ENCODE results near the gene SERPINB1. TPM values are rescaled to one million over a fixed set of nuclear protein-coding genes. Genes with fewer than 3 reads are reported as not detected.

Gene SERPINB1
- total RNA-seq, 2 experiments from 2014 or later: 1.2 to 3.5 TPM

DNA sequence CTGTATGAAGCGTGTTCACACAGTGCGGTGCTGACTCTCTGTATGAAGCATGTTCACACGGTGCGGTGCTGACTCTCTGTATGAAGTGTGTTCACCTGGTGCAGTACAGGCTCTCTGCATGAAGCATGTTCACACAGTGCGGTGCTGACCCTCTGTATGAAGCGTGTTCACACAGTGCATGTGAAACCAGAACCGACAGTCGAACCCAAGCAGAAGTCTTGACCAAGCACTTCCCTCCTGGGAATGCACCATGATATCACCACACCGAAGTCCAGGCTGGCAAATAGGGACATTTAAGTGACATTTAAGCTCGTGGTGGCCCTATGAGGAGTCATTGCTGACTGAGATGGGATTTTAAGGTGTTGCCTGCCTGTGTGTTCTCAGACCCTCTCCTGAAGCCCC is 11.3 kb upstream of the SERPINB1 start:
- H4K20me1 ChIP-seq (ENCODE audit: insufficient read depth, low read length): no peaks in the 10 kb centered on the region
- CTCF ChIA-PET (ENCODE audit: unreplicated experiment): no interaction called here
- peaks cover 66% of the 10 kb centered on the region for H3K79me2 ChIP-seq (ENCODE audit: insufficient read depth, low read depth, low read length)
- H3K9me2 ChIP-seq (ENCODE audit: insufficient read depth, low read length): no peaks in the 10 kb centered on the region
- H3K4me1 ChIP-seq (ENCODE audit: insufficient read depth, low read length, poor library complexity, severe bottlenecking): peaks cover 83% of the 10 kb centered on the region
- H3K27ac ChIP-seq (ENCODE audit: low read depth, low read length, poor library complexity, severe bottlenecking): peak overlapping the region; percentile 99
- no peak overlapping the region for H2AFZ ChIP-seq (ENCODE audit: low read length)
- no peak overlapping the region for H3K4me2 ChIP-seq (ENCODE audit: low read length)
- no peak overlapping the region for H3K4me3 ChIP-seq (ENCODE audit: low read depth, low read length, poor library complexity, severe bottlenecking)
- H3K36me3 ChIP-seq (ENCODE audit: insufficient read depth, low read length): peaks cover 23% of the 10 kb centered on the region
- POLR2A ChIA-PET: interaction anchor here (0.6 to 1.6 kb wide), 2 partner anchors 12 to 18 kb away, joined by 3 to 10 read pairs; no protein-coding TSS in a partner anchor
- no TSS peak for BruUV-seq (replicated peaks)
- no peaks in the 10 kb centered on the region for H3K9me3 ChIP-seq (ENCODE audit: low read length)
- DNase-seq (ENCODE audit: low spot score): no peak
- TF ChIP-seq, protein P1, sequence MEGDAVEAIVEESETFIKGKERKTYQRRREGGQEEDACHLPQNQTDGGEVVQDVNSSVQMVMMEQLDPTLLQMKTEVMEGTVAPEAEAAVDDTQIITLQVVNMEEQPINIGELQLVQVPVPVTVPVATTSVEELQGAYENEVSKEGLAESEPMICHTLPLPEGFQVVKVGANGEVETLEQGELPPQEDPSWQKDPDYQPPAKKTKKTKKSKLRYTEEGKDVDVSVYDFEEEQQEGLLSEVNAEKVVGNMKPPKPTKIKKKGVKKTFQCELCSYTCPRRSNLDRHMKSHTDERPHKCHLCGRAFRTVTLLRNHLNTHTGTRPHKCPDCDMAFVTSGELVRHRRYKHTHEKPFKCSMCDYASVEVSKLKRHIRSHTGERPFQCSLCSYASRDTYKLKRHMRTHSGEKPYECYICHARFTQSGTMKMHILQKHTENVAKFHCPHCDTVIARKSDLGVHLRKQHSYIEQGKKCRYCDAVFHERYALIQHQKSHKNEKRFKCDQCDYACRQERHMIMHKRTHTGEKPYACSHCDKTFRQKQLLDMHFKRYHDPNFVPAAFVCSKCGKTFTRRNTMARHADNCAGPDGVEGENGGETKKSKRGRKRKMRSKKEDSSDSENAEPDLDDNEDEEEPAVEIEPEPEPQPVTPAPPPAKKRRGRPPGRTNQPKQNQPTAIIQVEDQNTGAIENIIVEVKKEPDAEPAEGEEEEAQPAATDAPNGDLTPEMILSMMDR (conservative IDR thresholded peaks at IDR 0.05; ENCODE audit: low read length): no peak
- TF ChIP-seq EZH2phosphoT487 (IDR thresholded peaks at IDR 0.05; ENCODE audit: borderline replicate concordance, low read depth, low read length): no peak
- intact Hi-C loops (cut with micrococcal nuclease; ENCODE audit: unreplicated experiment): no loop called here

DNA sequence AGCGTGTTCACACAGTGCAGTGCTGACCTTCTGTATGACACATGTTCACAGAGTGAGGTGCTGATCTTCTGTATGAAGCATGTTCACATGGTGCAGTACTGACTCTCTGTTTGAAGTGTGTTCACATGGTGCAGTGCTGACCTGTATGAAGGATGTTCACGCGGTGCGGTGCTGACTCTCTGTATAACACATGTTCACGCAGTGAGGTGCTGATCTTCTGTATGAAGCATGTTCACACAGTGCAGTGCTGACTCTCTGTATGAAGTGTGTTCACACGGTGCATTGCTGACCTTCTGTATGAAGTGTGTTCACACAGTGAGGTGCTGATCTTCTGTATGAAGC is 10.8 kb upstream of the SERPINB1 start:
- H2AFZ ChIP-seq (ENCODE audit: low read length): no peak overlapping the region
- H3K9me2 ChIP-seq (ENCODE audit: insufficient read depth, low read length): no peaks in the 10 kb centered on the region
- BruUV-seq (replicated peaks): no TSS peak
- H3K9me3 ChIP-seq (ENCODE audit: low read length): no peaks in the 10 kb centered on the region
- H3K36me3 ChIP-seq (ENCODE audit: insufficient read depth, low read length): peaks cover 23% of the 10 kb centered on the region
- peaks cover 67% of the 10 kb centered on the region for H3K79me2 ChIP-seq (ENCODE audit: insufficient read depth, low read depth, low read length)
- peaks cover 83% of the 10 kb centered on the region for H3K4me1 ChIP-seq (ENCODE audit: insufficient read depth, low read length, poor library complexity, severe bottlenecking)
- H3K4me3 ChIP-seq (ENCODE audit: low read depth, low read length, poor library complexity, severe bottlenecking): no peak overlapping the region
- intact Hi-C loops (cut with micrococcal nuclease; ENCODE audit: unreplicated experiment): no loop called here
- no peak for DNase-seq (ENCODE audit: low spot score)
- H3K4me2 ChIP-seq (ENCODE audit: low read length): no peak overlapping the region; the same call in 1 of the 2 replicates
- POLR2A ChIA-PET: no interaction called here
- H3K27ac ChIP-seq (ENCODE audit: low read depth, low read length, poor library complexity, severe bottlenecking): no peak overlapping the region
- CTCF ChIA-PET (ENCODE audit: unreplicated experiment): no interaction called here
- H4K20me1 ChIP-seq (ENCODE audit: insufficient read depth, low read length): no peaks in the 10 kb centered on the region
- TF ChIP-seq, protein P1 (conservative IDR thresholded peaks at IDR 0.05; ENCODE audit: low read length): no peak
- no peak for TF ChIP-seq EZH2phosphoT487 (IDR thresholded peaks at IDR 0.05; ENCODE audit: borderline replicate concordance, low read depth, low read length)

DNA sequence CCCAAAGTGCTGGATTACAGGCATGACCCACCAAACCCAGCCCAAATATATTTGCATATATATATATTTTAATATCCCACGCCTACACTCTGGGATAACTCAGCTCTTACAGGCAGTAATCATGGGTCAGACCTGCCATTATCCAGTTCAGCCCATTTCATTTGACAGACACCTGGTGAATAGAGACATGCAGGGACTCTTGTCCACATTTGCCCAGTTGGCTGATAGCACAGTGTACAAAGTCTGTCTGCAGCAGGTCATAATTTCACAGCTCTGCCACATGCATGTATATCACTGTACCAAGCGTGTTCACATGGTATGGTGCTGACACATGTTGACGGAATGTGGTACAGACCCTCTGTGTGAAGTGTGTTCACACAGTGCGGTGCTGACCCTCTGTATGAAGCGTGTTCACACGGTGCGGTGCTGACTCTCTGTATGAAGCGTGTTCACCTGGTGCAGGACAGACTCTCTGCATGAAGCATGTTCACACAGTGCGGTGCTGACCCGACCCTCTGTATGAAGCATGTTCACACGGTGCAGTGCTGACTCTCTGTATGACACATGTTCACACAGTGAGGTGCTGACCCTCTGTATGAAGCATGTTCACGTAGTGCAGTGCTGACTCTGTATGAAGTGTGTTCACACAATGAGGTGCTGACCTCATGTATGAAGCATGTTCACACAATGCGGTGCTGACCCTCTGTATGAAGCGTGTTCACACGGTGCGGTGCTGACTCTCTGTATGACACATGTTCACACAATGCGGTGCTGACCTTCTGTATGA is 10.3 kb upstream of the SERPINB1 start:
- POLR2A ChIA-PET: interaction anchor here (0.5 to 6.3 kb wide), 6 partner anchors 16 to 85 kb away, joined by 3 to 88 read pairs (median 31); no protein-coding TSS in a partner anchor
- TF ChIP-seq, protein P1 (conservative IDR thresholded peaks at IDR 0.05; ENCODE audit: low read length): no peak
- no peak for TF ChIP-seq EZH2phosphoT487 (IDR thresholded peaks at IDR 0.05; ENCODE audit: borderline replicate concordance, low read depth, low read length)

More for the DNA sequence above, 10.3 kb upstream of the SERPINB1 start:
- intact Hi-C loops (cut with micrococcal nuclease; ENCODE audit: unreplicated experiment): no loop called here
- H3K9me3 ChIP-seq (ENCODE audit: low read length): no peaks in the 10 kb centered on the region
- peaks cover 83% of the 10 kb centered on the region for H3K4me1 ChIP-seq (ENCODE audit: insufficient read depth, low read length, poor library complexity, severe bottlenecking)
- H3K36me3 ChIP-seq (ENCODE audit: insufficient read depth, low read length): peaks cover 23% of the 10 kb centered on the region
- CTCF ChIA-PET (ENCODE audit: unreplicated experiment): interaction anchor here (0.6 kb wide), 1 partner anchor 49 kb away, joined by 3 read pairs; no protein-coding TSS in a partner anchor
- BruUV-seq (replicated peaks): no TSS peak
- peaks cover 63% of the 10 kb centered on the region for H3K79me2 ChIP-seq (ENCODE audit: insufficient read depth, low read depth, low read length)
- no peak overlapping the region for H2AFZ ChIP-seq (ENCODE audit: low read length)
- peak overlapping the region; percentile 96 for H3K27ac ChIP-seq (ENCODE audit: low read depth, low read length, poor library complexity, severe bottlenecking)
- H3K4me2 ChIP-seq (ENCODE audit: low read length): peak overlapping the region; percentile 38
- DNase-seq (ENCODE audit: low spot score): no peak
- peak overlapping the region; percentile 48 for H3K4me3 ChIP-seq (ENCODE audit: low read depth, low read length, poor library complexity, severe bottlenecking)
- H4K20me1 ChIP-seq (ENCODE audit: insufficient read depth, low read length): no peaks in the 10 kb centered on the region
- H3K9me2 ChIP-seq (ENCODE audit: insufficient read depth, low read length): no peaks in the 10 kb centered on the region
